MM.1S (cell line): ENCODE data around the gene ALG5.

ENCODE experiments used
- DNase-seq: peaks from one replicate; pipeline ENCODE4 v3.0.0-alpha.2; 2015
- H2AFZ ChIP-seq: fragments of 300-600 bp; sonication (generic); 2 replicates; pipeline ENCODE4 v1.6.0; 2016; ENCODE audit warnings: antibody characterized with exemption, low read length
- H3F3A ChIP-seq: fragments of 300-600 bp; sonication (generic); 2 replicates; pipeline ENCODE4 v1.6.1; 2016; ENCODE audit warnings: mild to moderate bottlenecking, antibody characterized with exemption, low read length, moderate library complexity, mixed read lengths; ENCODE audit not compliant: insufficient read depth
- H3K27ac ChIP-seq: fragments of 300-600 bp; sonication (generic); 2 replicates; pipeline ENCODE4 v1.5.1; 2016; ENCODE audit warnings: mild to moderate bottlenecking, low read length
- H3K27me3 ChIP-seq: fragments of 300-600 bp; sonication (generic); replicated peaks from 2 replicates; pipeline ENCODE4 v1.6.0; 2016; ENCODE audit warnings: low read length; ENCODE audit not compliant: insufficient read depth
- H3K36me3 ChIP-seq: fragments of 300-600 bp; sonication (generic); replicated peaks from 2 replicates; pipeline ENCODE4 v1.6.1; 2016; ENCODE audit warnings: mild to moderate bottlenecking, low read length, mixed read lengths; ENCODE audit not compliant: insufficient read depth
- H3K4me1 ChIP-seq: fragments of 300-600 bp; sonication (generic); 2 replicates; pipeline ENCODE4 v1.6.1; 2016; ENCODE audit warnings: low read length, mixed read lengths
- H3K4me2 ChIP-seq: fragments of 300-600 bp; sonication (generic); 2 replicates; pipeline ENCODE4 v1.6.0; 2016; ENCODE audit warnings: low read depth, low read length
- H3K4me3 ChIP-seq: fragments of 300-600 bp; sonication (generic); 2 replicates; pipeline ENCODE4 v1.5.1; 2016; ENCODE audit warnings: low read length, mixed read lengths
- H3K79me2 ChIP-seq: fragments of 300-600 bp; sonication (generic); 2 replicates; pipeline ENCODE4 v1.6.1; 2016; ENCODE audit warnings: mixed run types, low read length, mixed read lengths
- H3K9ac ChIP-seq: fragments of 300-600 bp; sonication (generic); 2 replicates; pipeline ENCODE4 v1.6.1; 2016; ENCODE audit warnings: low read length, mixed read lengths
- H3K9me2 ChIP-seq: fragments of 300-600 bp; sonication (generic); replicated peaks from 2 replicates; pipeline ENCODE4 v1.6.1; 2016; ENCODE audit warnings: mild to moderate bottlenecking, low read length, mixed read lengths; ENCODE audit not compliant: insufficient read depth
- H3K9me3 ChIP-seq: fragments of 300-600 bp; sonication (generic); replicated peaks from 2 replicates; pipeline ENCODE4 v1.6.1; 2016; ENCODE audit warnings: mild to moderate bottlenecking, low read length, mixed read lengths; ENCODE audit not compliant: insufficient read depth
- H4K20me1 ChIP-seq: fragments of 300-600 bp; sonication (generic); 2 replicates; pipeline ENCODE4 v1.6.1; 2016; ENCODE audit warnings: mild to moderate bottlenecking, low read length, moderate library complexity, mixed read lengths; ENCODE audit not compliant: insufficient read depth
- CTCF ChIP-seq: fragments of 300-600 bp; sonication (generic); IDR thresholded peaks from 2 replicates; pipeline ENCODE4 v1.5.1; 2016; ENCODE audit warnings: antibody characterized with exemption, low read length, mixed read lengths
- EZH2 ChIP-seq: fragments of 300-600 bp; sonication (generic); optimal IDR thresholded peaks from 2 replicates; pipeline ENCODE3; 2017; ENCODE audit warnings: low read depth, mild to moderate bottlenecking, antibody characterized with exemption, low read length, mixed read lengths
- EZH2phosphoT487 ChIP-seq: fragments of 300-600 bp; sonication (generic); IDR thresholded peaks from 2 replicates; pipeline ENCODE4 v1.6.1; 2018; ENCODE audit warnings: antibody characterized with exemption, low read length

ALG5 gene

GRCh38 chr13:36966404-36966803, 32.7 kb downstream of the ALG5 start:
- H4K20me1 ChIP-seq = no peaks in the 10 kb centered on the region
- H3K36me3 ChIP-seq = no peaks in the 10 kb centered on the region
- no peaks in the 10 kb centered on the region for H3K27me3 ChIP-seq
- no peak overlapping the region for H3K9ac ChIP-seq
- TF ChIP-seq EZH2 (no peak), EZH2phosphoT487 (no peak)
- H3K9me2 ChIP-seq = no peaks in the 10 kb centered on the region
- no peak for DNase-seq
- H3K9me3 ChIP-seq = no peaks in the 10 kb centered on the region
- H3K4me2 ChIP-seq = no peak overlapping the region
- no peak overlapping the region for H3K4me3 ChIP-seq
- no peaks in the 10 kb centered on the region for H3F3A ChIP-seq
- no peaks in the 10 kb centered on the region for H3K79me2 ChIP-seq
- no peaks in the 10 kb centered on the region for H3K4me1 ChIP-seq
- H3K27ac ChIP-seq = no peak overlapping the region
- H2AFZ ChIP-seq = no peak overlapping the region

DNA sequence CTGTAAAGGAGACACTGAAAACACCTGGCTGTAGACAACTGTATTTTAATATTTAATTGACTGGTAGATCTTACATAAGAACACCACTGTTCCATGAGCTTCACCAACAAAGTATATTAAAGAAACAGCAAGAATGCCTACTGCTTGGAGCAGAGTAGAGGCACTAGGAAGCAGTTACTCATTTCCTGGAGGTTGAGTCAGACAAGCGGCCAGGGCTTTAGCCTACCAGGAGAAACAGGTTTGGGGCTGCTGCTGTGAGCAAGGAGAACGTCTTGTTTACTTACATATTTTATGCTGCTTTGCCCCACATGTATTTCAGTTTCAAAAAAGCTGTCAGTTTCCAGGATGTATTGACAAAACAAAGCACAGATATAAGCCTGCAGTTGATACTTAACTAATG, 33.4 kb downstream of the ALG5 start:
- Histone ChIP-seq H3K27me3 (no peaks in the 10 kb centered on the region), H2AFZ (no peak overlapping the region), H3K4me3 (no peak overlapping the region), H3K27ac (no peak overlapping the region), H3K9ac (no peak overlapping the region), H3K4me2 (no peak overlapping the region), H3F3A (no peaks in the 10 kb centered on the region), H3K9me2 (no peaks in the 10 kb centered on the region), H3K36me3 (no peaks in the 10 kb centered on the region), H3K79me2 (no peaks in the 10 kb centered on the region), H4K20me1 (no peaks in the 10 kb centered on the region), H3K4me1 (no peaks in the 10 kb centered on the region), H3K9me3 (no peaks in the 10 kb centered on the region)
- no peak for DNase-seq
- TF ChIP-seq CTCF (no peak), EZH2 (no peak), EZH2phosphoT487 (no peak)

DNA sequence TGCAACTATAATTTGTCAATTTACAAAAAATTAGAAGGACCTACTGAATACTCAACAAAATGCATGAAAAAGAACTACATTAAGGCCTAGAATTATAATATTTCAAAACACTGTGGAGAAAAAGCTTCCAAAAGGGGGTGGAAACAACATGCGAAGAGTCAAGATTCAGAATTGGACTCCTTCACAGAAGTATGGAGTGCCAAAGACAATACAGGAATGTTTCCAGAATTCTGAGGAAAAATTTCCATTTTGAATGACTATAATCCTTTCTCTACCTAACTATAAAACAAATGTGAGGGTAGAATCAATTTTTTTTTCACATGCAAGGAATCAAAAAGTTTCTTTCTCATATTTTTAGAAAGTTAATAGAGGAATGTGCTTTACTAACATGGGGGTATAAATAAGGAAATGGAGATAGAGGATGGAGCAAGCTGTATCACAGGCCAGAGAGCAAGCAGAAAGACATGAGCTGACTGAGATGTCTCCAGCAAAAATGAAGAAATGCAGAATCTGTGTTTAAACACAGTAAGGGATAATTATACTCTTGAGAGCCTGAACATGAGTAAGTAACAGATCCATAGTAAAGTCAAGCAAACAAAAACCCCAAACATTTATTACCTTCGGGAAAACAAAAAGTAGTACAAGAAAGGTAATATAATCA, 39.6 kb downstream of the ALG5 start:
- Histone ChIP-seq H3K4me1 (no peaks in the 10 kb centered on the region), H3K9me2 (no peaks in the 10 kb centered on the region), H3K9me3 (no peaks in the 10 kb centered on the region), H3K27me3 (no peaks in the 10 kb centered on the region), H3K9ac (no peak overlapping the region), H3K4me2 (no peak overlapping the region), H3K4me3 (no peak overlapping the region), H3K36me3 (no peaks in the 10 kb centered on the region), H3K79me2 (no peaks in the 10 kb centered on the region), H3F3A (no peaks in the 10 kb centered on the region), H3K27ac (no peak overlapping the region), H2AFZ (no peak overlapping the region), H4K20me1 (no peaks in the 10 kb centered on the region)
- no peak for TF ChIP-seq EZH2
- no peak for DNase-seq

- no peaks in the 10 kb centered on the region for H3K4me1 ChIP-seq
- H3K36me3 ChIP-seq = no peaks in the 10 kb centered on the region
- no peak overlapping the region for H3K4me3 ChIP-seq
- no peaks in the 10 kb centered on the region for H3K9me2 ChIP-seq
- H3K79me2 ChIP-seq = no peaks in the 10 kb centered on the region
- no peak overlapping the region for H3K27ac ChIP-seq
- no peak overlapping the region for H2AFZ ChIP-seq
- no peaks in the 10 kb centered on the region for H3K27me3 ChIP-seq
- TF ChIP-seq EZH2 = no peak
- TF ChIP-seq CTCF = no peak
- TF ChIP-seq EZH2phosphoT487 = no peak
- H3F3A ChIP-seq = no peaks in the 10 kb centered on the region
- H3K9me3 ChIP-seq = no peaks in the 10 kb centered on the region
- no peaks in the 10 kb centered on the region for H4K20me1 ChIP-seq
- DNase-seq = no peak
- no peak overlapping the region for H3K4me2 ChIP-seq
- H3K9ac ChIP-seq = no peak overlapping the region
These were observed 44.6 kb downstream of the ALG5 start for GRCh38 chr13:36954542-36954941.
